HEK293 (cell line): Measurements from ENCODE around the gene CRB3.
A peak's percentile ranks its signal among the peaks of the same experiment; 100 is the strongest.

ENCODE experiments used
- BCL11A ChIP-seq: fragments of 450-650 bp; formaldehyde crosslinking; IDR thresholded peaks from 2 replicates; pipeline ENCODE4 v1.5.1; 2016; ENCODE audit warnings: low read depth, missing biosample characterization, missing genetic modification characterization
- EGR2 ChIP-seq: fragments of 450-650 bp; formaldehyde crosslinking; IDR thresholded peaks from 2 replicates; pipeline ENCODE4 v1.5.1; 2016; ENCODE audit warnings: low read depth, missing biosample characterization, missing genetic modification characterization
- GLI4 ChIP-seq: fragments of 450-650 bp; formaldehyde crosslinking; IDR thresholded peaks from 2 replicates; pipeline ENCODE4 v1.5.1; 2016; ENCODE audit warnings: missing biosample characterization, missing genetic modification characterization
- GLIS1 ChIP-seq: fragments of 450-650 bp; formaldehyde crosslinking; IDR thresholded peaks from 2 replicates; pipeline ENCODE4 v1.5.1; 2016; ENCODE audit warnings: missing biosample characterization, missing genetic modification characterization
- KLF1 ChIP-seq: fragments of 450-650 bp; formaldehyde crosslinking; IDR thresholded peaks from 2 replicates; pipeline ENCODE4 v1.5.1; 2016; ENCODE audit warnings: missing biosample characterization, missing genetic modification characterization
- KLF17 ChIP-seq: fragments of 450-650 bp; formaldehyde crosslinking; IDR thresholded peaks from 2 replicates; pipeline ENCODE4 v1.5.1; 2016; ENCODE audit warnings: missing biosample characterization, missing genetic modification characterization
- KLF9 ChIP-seq: fragments of 450-650 bp; formaldehyde crosslinking; IDR thresholded peaks from 2 replicates; pipeline ENCODE4 v1.5.1; 2016; ENCODE audit warnings: missing biosample characterization, missing genetic modification characterization, low read depth
- PATZ1 ChIP-seq: fragments of 450-650 bp; formaldehyde crosslinking; IDR thresholded peaks from 2 replicates; pipeline ENCODE4 v1.5.1; 2016; ENCODE audit warnings: missing biosample characterization, missing genetic modification characterization
- PRDM10 ChIP-seq: fragments of 450-650 bp; formaldehyde crosslinking; IDR thresholded peaks from 2 replicates; pipeline ENCODE4 v1.5.1; 2016; ENCODE audit warnings: missing biosample characterization, missing genetic modification characterization
- SP7 ChIP-seq: fragments of 450-650 bp; formaldehyde crosslinking; IDR thresholded peaks from 2 replicates; pipeline ENCODE4 v1.5.1; 2016; ENCODE audit warnings: missing biosample characterization, missing genetic modification characterization
- ZBTB6 ChIP-seq: fragments of 450-650 bp; formaldehyde crosslinking; IDR thresholded peaks from 2 replicates; pipeline ENCODE4 v1.5.1; 2017; ENCODE audit warnings: missing biosample characterization, missing genetic modification characterization
- ZBTB8A ChIP-seq: fragments of 450-650 bp; formaldehyde crosslinking; IDR thresholded peaks from 2 replicates; pipeline ENCODE4 v1.5.1; 2016; ENCODE audit warnings: missing biosample characterization, missing genetic modification characterization
- ZEB2 ChIP-seq: fragments of 450-650 bp; formaldehyde crosslinking; IDR thresholded peaks from 2 replicates; pipeline ENCODE4 v1.5.1; 2016; ENCODE audit warnings: missing biosample characterization, missing genetic modification characterization
- ZFP69B ChIP-seq: fragments of 450-650 bp; formaldehyde crosslinking; IDR thresholded peaks from 2 replicates; pipeline ENCODE4 v1.5.1; 2016; ENCODE audit warnings: missing biosample characterization, missing genetic modification characterization
- ZNF223 ChIP-seq: fragments of 450-650 bp; formaldehyde crosslinking; IDR thresholded peaks from 2 replicates; pipeline ENCODE4 v1.5.1; 2016; ENCODE audit warnings: missing biosample characterization, missing genetic modification characterization
- ZNF335 ChIP-seq: fragments of 450-650 bp; formaldehyde crosslinking; conservative IDR thresholded peaks from 2 replicates; pipeline ENCODE4 v1.5.1; 2016; ENCODE audit warnings: missing biosample characterization, missing genetic modification characterization
- ZNF366 ChIP-seq: fragments of 450-650 bp; formaldehyde crosslinking; conservative IDR thresholded peaks from 2 replicates; pipeline ENCODE4 v1.5.1; 2016; ENCODE audit warnings: missing biosample characterization, missing genetic modification characterization
- ZNF398 ChIP-seq: fragments of 450-650 bp; formaldehyde crosslinking; IDR thresholded peaks from 2 replicates; pipeline ENCODE4 v1.5.1; 2017; ENCODE audit warnings: missing biosample characterization, missing genetic modification characterization
- ZNF423 ChIP-seq: fragments of 450-650 bp; formaldehyde crosslinking; IDR thresholded peaks from 2 replicates; pipeline ENCODE4 v1.5.1; 2016; ENCODE audit warnings: missing biosample characterization, missing genetic modification characterization
- ZNF561 ChIP-seq: fragments of 450-650 bp; IDR thresholded peaks from 2 replicates; pipeline ENCODE4 v1.5.1; 2018; ENCODE audit warnings: missing biosample characterization, missing genetic modification characterization, borderline replicate concordance
- ZNF624 ChIP-seq: fragments of 450-650 bp; formaldehyde crosslinking; IDR thresholded peaks from 2 replicates; pipeline ENCODE4 v1.5.1; 2017; ENCODE audit warnings: missing biosample characterization, missing genetic modification characterization
- ZNF639 ChIP-seq: fragments of 450-650 bp; formaldehyde crosslinking; IDR thresholded peaks from 2 replicates; pipeline ENCODE4 v1.5.1; 2016; ENCODE audit warnings: missing biosample characterization, missing genetic modification characterization
- ZNF692 ChIP-seq: fragments of 450-650 bp; formaldehyde crosslinking; IDR thresholded peaks from 2 replicates; pipeline ENCODE4 v1.5.1; 2016; ENCODE audit warnings: missing biosample characterization, missing genetic modification characterization
- ZNF747 ChIP-seq: fragments of 450-650 bp; formaldehyde crosslinking; IDR thresholded peaks from 2 replicates; pipeline ENCODE4 v1.5.1; 2016; ENCODE audit warnings: missing biosample characterization, missing genetic modification characterization
- ZNF76 ChIP-seq: fragments of 450-650 bp; formaldehyde crosslinking; IDR thresholded peaks from 2 replicates; pipeline ENCODE4; 2016; ENCODE audit warnings: low read depth, missing biosample characterization, missing genetic modification characterization, borderline replicate concordance

CRB3 gene

GRCh38 chr19:6501740-6502648 lies 37.9 kb downstream of the CRB3 start, which contains the start of gene TUBB4A (continued):
- TF ChIP-seq PRDM10 (tag by site-specific recombination) (peak; percentile 79), ZNF423 (tag by site-specific recombination) (peak; percentile 91), ZNF692 (tag by site-specific recombination) (peak; percentile 49; the same call in 1 of the 2 replicates), ZBTB8A (peak; percentile 51; the same call in 1 of the 2 replicates), ZNF561 (tag by site-specific recombination) (0 out of 2 replicates have a peak, but pooled peaks have one; percentile 24), ZFP69B (tag by site-specific recombination) (0 out of 2 replicates have a peak, but pooled peaks have one; percentile 53), ZNF76 (tag by site-specific recombination) (0 out of 2 replicates have a peak, but pooled peaks have one; percentile 21), KLF17 (peak; percentile 51; the same call in 1 of the 2 replicates), KLF9 (tag by site-specific recombination) (peak; percentile 62; the same call in 1 of the 2 replicates), ZNF639 (tag by site-specific recombination) (no peak), SP7 (tag by site-specific recombination) (0 out of 2 replicates have a peak, but pooled peaks have one; percentile 21), KLF1 (peak; percentile 83), ZNF366 (tag by site-specific recombination) (0 out of 2 replicates have a peak, but pooled peaks have one; percentile 15), ZEB2 (tag by site-specific recombination) (no peak), ZNF223 (peak; percentile 54; the same call in 1 of the 2 replicates), EGR2 (tag by site-specific recombination) (peak; percentile 58), ZBTB6 (tag by site-specific recombination) (peak; percentile 92), ZNF335 (tag by site-specific recombination) (peak; percentile 72), ZNF747 (tag by site-specific recombination) (no peak), BCL11A (tag by site-specific recombination) (peak; percentile 36; the same call in 1 of the 2 replicates), ZNF624 (tag by site-specific recombination) (no peak), GLI4 (no peak), GLIS1 (tag by site-specific recombination) (peak; percentile 99), ZNF398 (tag by site-specific recombination) (peak; percentile 97), PATZ1 (peak; percentile 85)
